Keratinocyte (primary cell): ENCODE data around the gene HOXB8. TPM values are rescaled to one million over a fixed set of nuclear protein-coding genes. Genes with fewer than 3 reads are reported as not detected.

ENCODE experiments used
- DNase-seq: peaks from one replicate; pipeline ENCODE4 v3.0.0-alpha.2; 2011; ENCODE audit warnings: low read depth, missing footprints, low spot score
- FAIRE-seq: peaks from 2 replicates; lab custom pipeline; 2011; peaks lifted over from hg19 to GRCh38; lab: Jason Lieb, UNC
- H2AFZ ChIP-seq: 2 replicates; pipeline ENCODE4 v1.6.0; 2012; ENCODE audit warnings: low read length, control low read depth, inconsistent platforms; ENCODE audit not compliant: control insufficient read depth
- H3K27ac ChIP-seq: 2 replicates; pipeline ENCODE4 v1.5.1; 2011; ENCODE audit warnings: low read length; ENCODE audit not compliant: control insufficient read depth, insufficient read depth
- H3K27me3 ChIP-seq: 3 replicates; pipeline ENCODE4 v1.6.0; 2011; ENCODE audit warnings: low read length; ENCODE audit not compliant: control insufficient read depth, insufficient read depth; ENCODE audit errors: extremely low read depth
- H3K36me3 ChIP-seq, 2 experiments: 2 replicates in 1 of 2; 3 replicates in 1 of 2; pipeline ENCODE4 v1.5.1; 2011; ENCODE audit warnings: low read length in 2 of 2, mild to moderate bottlenecking in 1 of 2; ENCODE audit not compliant: control insufficient read depth in 2 of 2, insufficient read depth in 2 of 2; ENCODE audit errors: extremely low read depth in 1 of 2
- H3K4me1 ChIP-seq: 3 replicates; pipeline ENCODE4 v1.5.1; 2011; ENCODE audit warnings: low read length; ENCODE audit not compliant: control insufficient read depth, insufficient read depth; ENCODE audit errors: extremely low read depth
- H3K4me2 ChIP-seq: 3 replicates; pipeline ENCODE4 v1.6.0; 2011; ENCODE audit warnings: low read depth, low read length; ENCODE audit not compliant: control insufficient read depth, insufficient read depth; ENCODE audit errors: extremely low read depth
- H3K4me3 ChIP-seq, 3 experiments: fragments of 200-600 bp in 1 of 3; sonication (generic) in 1 of 3; 2 replicates in 2 of 3; 3 replicates in 1 of 3; pipeline ENCODE4 v1.5.1; 2011 to 2016; ENCODE audit warnings: low read length in 3 of 3, mild to moderate bottlenecking in 3 of 3, control low read depth in 2 of 3, inconsistent platforms in 1 of 3, low read depth in 1 of 3, mixed read lengths in 1 of 3, mixed run types in 1 of 3, moderate library complexity in 1 of 3; ENCODE audit not compliant: control insufficient read depth in 2 of 3, insufficient read depth in 2 of 3; ENCODE audit errors: extremely low read depth in 1 of 3
- H3K79me2 ChIP-seq: 2 replicates; pipeline ENCODE4 v1.6.0; 2012; ENCODE audit warnings: low read length; ENCODE audit not compliant: control insufficient read depth, insufficient read depth
- H3K9ac ChIP-seq: 3 replicates; pipeline ENCODE4 v1.6.0; 2011; ENCODE audit warnings: low read length; ENCODE audit not compliant: control insufficient read depth, insufficient read depth; ENCODE audit errors: extremely low read depth
- H3K9me1 ChIP-seq: 3 replicates; pipeline ENCODE4 v1.6.0; 2011; ENCODE audit warnings: low read length; ENCODE audit not compliant: control insufficient read depth, insufficient read depth; ENCODE audit errors: extremely low read depth
- H3K9me3 ChIP-seq: 2 replicates; pipeline ENCODE4 v1.5.1; 2012; ENCODE audit warnings: low read depth, low read length; ENCODE audit not compliant: control insufficient read depth
- H4K20me1 ChIP-seq: 3 replicates; pipeline ENCODE4 v1.6.0; 2011; ENCODE audit warnings: low read length; ENCODE audit not compliant: control insufficient read depth, insufficient read depth; ENCODE audit errors: extremely low read depth
- EZH2 ChIP-seq: IDR thresholded peaks from one replicate; pipeline ENCODE4 v1.6.1; 2012; ENCODE audit warnings: inconsistent platforms, mild to moderate bottlenecking, low read length, moderate library complexity
- dilution Hi-C: fragments of 300-500 bp; cut with MboI; formaldehyde crosslinking; loops from one replicate; pipeline ENCODE4 v1.7.0; 2020; ENCODE audit warnings: low sequenced_read_pairs; ENCODE audit not compliant: extremely low pct_ligation_motif_present
- polyA plus RNA-seq, 5 experiments: library from polyadenylated mRNA; depleted of rRNA in 3 of 5; stranded (reverse) in 3 of 5; stranded (forward) in 1 of 5; unstranded in 1 of 5; fragments of >200 nt; gene quantifications; 1 replicate in 1 of 5; 2 replicates in 3 of 5; 3 replicates in 1 of 5; pipeline versions ENCODE4 v1.2.1 to v1.2.3, GENCODE V29; 2011 to 2012; ENCODE audit warnings: missing spikeins in 2 of 5, low read depth in 1 of 5, low replicate concordance in 1 of 5
- TF ChIP-seq, protein P1 (sequence below), 3 experiments: IDR thresholded peaks in 1 of 3; conservative IDR thresholded peaks in 1 of 3; optimal IDR thresholded peaks in 1 of 3; 2 replicates in 2 of 3; 3 replicates in 1 of 3; pipeline versions ENCODE3 to v1.5.1; 2011; ENCODE audit warnings: low read length in 3 of 3, mild to moderate bottlenecking in 3 of 3, moderate library complexity in 2 of 3, control low read depth in 1 of 3, inconsistent platforms in 1 of 3; ENCODE audit not compliant: insufficient read depth in 2 of 3; ENCODE audit errors: extremely low read depth in 1 of 3

HOXB8 gene
- polyA plus RNA-seq, 1 donor (not counting 4 experiments of a cell fraction or from before 2014, with no cell fraction given) = not detected

DNA sequence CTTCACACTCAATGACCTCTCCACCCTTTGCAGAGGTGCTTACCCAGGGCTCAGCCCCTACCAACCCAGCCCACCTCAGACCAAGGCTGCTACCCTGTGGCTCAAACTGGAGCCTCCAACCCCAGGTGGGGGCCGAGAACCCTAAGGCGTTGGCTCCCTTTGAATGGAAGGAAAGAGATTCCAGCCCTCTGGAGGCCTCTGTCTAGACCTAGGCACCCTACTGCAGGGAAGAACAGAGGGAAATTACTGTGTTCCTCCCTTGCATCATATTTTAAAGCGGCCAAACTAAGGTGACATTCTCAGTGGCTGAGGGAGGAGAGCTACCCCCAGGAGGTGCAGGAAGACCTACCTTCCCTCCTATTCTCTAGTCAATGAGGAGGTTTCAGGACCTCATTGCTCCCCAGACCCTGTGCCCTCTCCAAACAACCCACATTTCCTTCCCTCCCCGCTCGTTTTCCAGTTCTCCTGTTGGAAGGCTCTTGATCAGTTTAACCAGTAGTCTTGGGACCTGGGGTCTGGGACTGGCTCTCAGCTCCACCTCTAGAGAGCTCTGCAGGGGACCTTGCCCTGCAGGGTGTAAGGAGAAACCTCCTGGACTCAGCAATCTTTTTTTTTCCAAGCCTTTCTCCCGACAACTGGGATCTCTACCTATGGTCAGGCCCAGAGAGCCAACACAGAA lies 5.5 kb upstream of the HOXB8 start:
- FAIRE-seq = no peak
- TF ChIP-seq EZH2 = no peak
- H3K36me3 ChIP-seq = no peaks in the 10 kb centered on the region
- H3K9ac ChIP-seq = no peak overlapping the region
- H3K27ac ChIP-seq = no peak overlapping the region
- peaks cover 2% of the 10 kb centered on the region for H3K4me1 ChIP-seq
- no peak overlapping the region for H3K4me3 ChIP-seq
- peaks cover 100% of the 10 kb centered on the region for H3K27me3 ChIP-seq
- H3K4me2 ChIP-seq = no peak overlapping the region
- H3K79me2 ChIP-seq = no peaks in the 10 kb centered on the region
- no peaks in the 10 kb centered on the region for H4K20me1 ChIP-seq
- dilution Hi-C loops = no loop called here
- H2AFZ ChIP-seq = no peak overlapping the region
- DNase-seq = no peak
- peaks cover 2% of the 10 kb centered on the region for H3K9me1 ChIP-seq
- no peaks in the 10 kb centered on the region for H3K9me3 ChIP-seq

DNA sequence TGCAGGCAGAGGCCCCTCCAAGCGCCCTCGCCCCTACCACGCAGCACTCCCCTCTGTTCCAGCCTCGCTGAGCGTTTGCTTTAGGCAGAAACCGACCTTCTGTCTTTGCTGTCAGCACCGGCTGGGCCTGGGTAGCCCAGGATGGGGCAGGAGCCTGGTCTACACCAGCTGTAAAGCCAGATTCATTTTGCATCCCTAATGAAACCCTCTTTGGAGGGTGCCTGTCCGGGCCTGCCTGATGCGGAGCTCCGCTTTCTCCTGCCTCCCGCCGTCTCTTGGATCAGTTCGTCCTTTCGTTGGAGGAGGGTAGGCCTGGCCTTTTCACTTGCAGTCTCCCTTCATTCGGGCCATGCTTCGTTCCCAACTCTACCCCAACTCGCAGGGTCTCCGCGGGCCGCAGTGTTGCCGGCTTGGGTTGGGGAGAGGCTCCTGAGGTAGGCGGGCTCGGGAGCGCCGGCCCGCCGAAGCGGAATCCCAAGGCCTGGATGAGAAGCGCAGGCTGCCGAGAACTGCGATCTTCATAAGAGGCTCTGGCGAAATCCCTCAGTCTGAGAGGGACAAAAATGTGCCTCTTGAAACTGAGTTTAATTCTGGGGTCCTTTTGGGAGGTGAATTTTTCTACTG lies 4.8 kb upstream of the HOXB8 start:
- TF ChIP-seq, protein P1, sequence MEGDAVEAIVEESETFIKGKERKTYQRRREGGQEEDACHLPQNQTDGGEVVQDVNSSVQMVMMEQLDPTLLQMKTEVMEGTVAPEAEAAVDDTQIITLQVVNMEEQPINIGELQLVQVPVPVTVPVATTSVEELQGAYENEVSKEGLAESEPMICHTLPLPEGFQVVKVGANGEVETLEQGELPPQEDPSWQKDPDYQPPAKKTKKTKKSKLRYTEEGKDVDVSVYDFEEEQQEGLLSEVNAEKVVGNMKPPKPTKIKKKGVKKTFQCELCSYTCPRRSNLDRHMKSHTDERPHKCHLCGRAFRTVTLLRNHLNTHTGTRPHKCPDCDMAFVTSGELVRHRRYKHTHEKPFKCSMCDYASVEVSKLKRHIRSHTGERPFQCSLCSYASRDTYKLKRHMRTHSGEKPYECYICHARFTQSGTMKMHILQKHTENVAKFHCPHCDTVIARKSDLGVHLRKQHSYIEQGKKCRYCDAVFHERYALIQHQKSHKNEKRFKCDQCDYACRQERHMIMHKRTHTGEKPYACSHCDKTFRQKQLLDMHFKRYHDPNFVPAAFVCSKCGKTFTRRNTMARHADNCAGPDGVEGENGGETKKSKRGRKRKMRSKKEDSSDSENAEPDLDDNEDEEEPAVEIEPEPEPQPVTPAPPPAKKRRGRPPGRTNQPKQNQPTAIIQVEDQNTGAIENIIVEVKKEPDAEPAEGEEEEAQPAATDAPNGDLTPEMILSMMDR (optimal IDR thresholded peaks at IDR 0.05 in 1 of 3, IDR thresholded peaks at IDR 0.05 in 1 of 3, conservative IDR thresholded peaks at IDR 0.05 in 1 of 3; ENCODE audit: extremely low read depth in 1 of 3, insufficient read depth in 2 of 3, low read length in 3 of 3) = no peak
- TF ChIP-seq EZH2 = peak; percentile 96
- Histone ChIP-seq H3K9ac (no peak overlapping the region), H3K4me3 (no peak overlapping the region), H3K36me3 (no peaks in the 10 kb centered on the region), H3K4me2 (no peak overlapping the region), H3K9me3 (no peaks in the 10 kb centered on the region), H3K27ac (no peak overlapping the region), H3K79me2 (no peaks in the 10 kb centered on the region), H3K4me1 (no peaks in the 10 kb centered on the region), H3K9me1 (peaks cover 2% of the 10 kb centered on the region), H2AFZ (no peak overlapping the region), H4K20me1 (no peaks in the 10 kb centered on the region), H3K27me3 (peaks cover 100% of the 10 kb centered on the region)
- DNase-seq = no peak
- no peak for FAIRE-seq
- dilution Hi-C loops = no loop called here
